GM18861 (cell line): ENCODE measurements around the gene TGM5.
"Not testable (repeated sequence)": the region's sequence is repeated elsewhere in the genome, so short reads cannot be mapped to it uniquely, and the experiment has no call there.

Source experiments
- ATAC-seq: cut with Tn5 transposase; IDR thresholded peaks from one replicate; pipeline ENCODE4 v1.9.1; 2021; ENCODE audit not compliant: unreplicated experiment

Gene TGM5

GRCh38 chr15:43246261-43246774 is 20.4 kb downstream of the TGM5 start:
- ATAC-seq = no peak

- no peak for ATAC-seq
Measured at GRCh38 chr15:43244092-43244491, 22.6 kb downstream of the TGM5 start.

GRCh38 chr15:43243020-43243645 is 23.6 kb downstream of the TGM5 start:
- ATAC-seq = no peak

DNA sequence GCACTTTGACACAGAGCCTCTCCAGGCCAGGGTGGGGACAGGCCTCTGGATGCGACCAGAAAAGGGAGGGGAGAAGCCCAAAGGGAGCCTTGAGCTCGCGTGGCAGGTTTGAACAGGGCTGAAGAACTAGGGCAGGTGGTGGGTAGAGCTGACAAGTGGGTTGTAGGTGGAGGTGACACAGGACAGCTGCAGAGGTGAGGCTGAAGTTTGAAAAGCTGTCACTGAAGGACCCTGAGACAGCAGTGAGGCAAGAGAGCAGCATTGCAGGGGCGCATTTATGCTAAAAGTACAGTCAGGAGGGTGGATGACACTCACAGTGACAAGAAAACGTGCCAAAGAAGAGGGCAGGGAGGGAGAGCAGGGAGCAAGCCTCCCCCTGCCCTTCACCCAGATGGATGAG is 24.1 kb downstream of the TGM5 start:
- no peak for ATAC-seq

DNA sequence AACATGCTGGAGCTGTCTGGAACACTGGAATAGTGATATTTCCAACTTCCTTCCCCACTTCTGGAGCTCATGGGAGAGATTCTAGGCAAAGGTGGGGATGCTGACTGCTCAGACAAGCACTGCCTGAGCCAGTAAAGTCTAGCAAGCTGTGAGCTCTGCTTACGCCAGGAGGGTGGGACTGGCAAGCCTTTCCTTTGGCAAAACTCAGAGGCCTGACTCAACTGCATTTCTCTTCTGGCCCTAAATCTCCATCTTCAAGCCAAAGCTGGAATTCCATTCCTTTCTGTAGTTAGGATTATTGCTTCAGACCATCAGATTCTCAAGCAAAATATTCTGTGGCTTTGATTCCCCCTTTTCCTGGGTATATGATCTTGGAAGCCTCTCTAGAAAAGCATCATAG is 25.6 kb downstream of the TGM5 start:
- ATAC-seq = no peak

DNA sequence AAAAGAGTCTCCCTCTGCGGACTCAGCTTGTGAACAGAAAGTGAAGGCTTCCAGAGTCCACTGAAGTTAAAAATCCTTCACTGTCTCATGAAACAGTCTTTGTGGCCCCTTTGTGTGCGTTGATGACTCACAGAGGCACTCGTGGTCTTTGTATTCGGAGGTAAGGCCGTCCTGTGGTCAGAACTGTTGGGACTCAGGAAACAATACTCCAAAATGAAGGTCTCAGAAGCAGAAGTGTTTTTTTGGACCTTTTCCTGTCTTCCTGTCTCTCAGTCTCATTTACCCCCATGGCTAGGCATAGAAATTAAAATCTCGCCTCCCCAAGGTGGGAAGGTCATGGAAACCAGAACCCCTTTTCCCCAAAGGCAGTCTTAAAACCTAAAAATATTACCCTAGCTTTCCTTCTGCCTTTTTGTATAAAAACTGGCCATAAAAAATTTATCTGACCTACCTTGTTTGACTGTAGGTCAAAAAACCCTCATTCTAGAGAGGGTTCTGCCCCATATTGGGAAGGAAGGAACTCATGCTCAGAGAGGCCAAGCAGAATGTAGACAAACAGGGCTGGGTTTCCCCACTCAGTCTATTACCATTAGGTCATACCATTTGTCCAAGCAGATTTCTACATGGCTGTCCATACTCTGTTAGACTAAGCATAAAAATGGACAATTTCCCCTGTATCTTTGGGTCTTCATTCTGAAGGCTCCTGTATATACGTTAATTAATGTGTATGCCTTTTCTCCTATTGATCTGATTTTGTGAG is 26.8 kb downstream of the TGM5 start:
- no peak for ATAC-seq

DNA sequence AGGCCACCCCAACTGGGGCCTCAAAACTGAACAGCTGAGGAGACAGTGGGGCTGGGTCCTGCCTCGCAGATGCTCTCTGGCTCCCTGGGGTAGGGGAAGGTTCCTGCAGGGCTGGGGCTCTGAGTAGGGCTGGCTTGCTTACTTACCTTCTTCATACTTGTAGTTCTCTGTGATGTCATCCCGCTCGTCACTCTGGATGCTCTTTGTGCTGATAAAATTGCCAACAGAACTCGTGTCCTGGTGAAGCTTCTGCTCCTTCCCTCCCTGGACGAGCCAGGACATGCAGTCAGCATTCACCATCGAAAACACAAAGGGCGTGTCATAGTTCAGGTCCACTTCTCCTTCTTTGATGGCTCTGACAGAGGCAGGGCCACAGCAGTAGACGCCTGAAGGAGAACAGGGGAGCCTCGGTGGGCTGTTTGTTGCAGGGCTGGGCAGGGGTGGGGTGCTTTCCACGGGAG is 28.0 kb downstream of the TGM5 start:
- ATAC-seq = no peak

DNA sequence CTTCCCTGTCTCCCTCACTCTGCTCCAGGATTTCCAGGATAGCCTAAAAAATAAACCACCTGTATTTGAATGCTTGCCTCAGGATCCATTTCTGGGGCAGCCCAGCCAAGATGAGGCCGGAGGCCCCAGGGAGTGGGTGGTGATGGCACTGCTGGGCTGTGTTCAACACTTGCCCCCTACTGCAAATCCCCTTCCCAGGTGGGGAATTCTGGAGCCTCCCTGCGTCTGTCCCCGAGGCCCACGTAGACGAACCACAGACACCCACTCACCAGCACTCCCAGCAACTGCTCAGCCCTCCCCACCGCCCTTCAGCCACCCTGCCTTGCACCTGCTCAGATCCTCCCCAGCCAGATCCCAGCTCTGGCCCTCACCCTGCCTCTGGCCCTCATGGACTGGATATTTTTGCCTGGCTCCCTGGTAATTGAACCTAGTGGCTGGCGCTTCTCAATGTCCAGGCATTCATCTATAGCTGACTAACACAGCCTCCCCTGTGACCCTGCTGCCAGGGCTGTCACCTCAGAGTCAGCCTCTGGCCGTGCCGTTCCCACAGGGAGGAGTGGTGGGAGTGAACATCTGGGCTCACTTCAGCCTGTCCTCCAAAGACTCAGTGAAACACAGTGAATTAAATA is 28.8 kb downstream of the TGM5 start:
- no peak for ATAC-seq

GRCh38 chr15:43235536-43235935 is 31.2 kb downstream of the TGM5 start:
- ATAC-seq = no peak

- ATAC-seq = no peak
Measured at GRCh38 chr15:43232289-43232874, 34.3 kb downstream of the TGM5 start.

- no peak for ATAC-seq
Measured at GRCh38 chr15:43230640-43231115, 36.0 kb downstream of the TGM5 start.

DNA sequence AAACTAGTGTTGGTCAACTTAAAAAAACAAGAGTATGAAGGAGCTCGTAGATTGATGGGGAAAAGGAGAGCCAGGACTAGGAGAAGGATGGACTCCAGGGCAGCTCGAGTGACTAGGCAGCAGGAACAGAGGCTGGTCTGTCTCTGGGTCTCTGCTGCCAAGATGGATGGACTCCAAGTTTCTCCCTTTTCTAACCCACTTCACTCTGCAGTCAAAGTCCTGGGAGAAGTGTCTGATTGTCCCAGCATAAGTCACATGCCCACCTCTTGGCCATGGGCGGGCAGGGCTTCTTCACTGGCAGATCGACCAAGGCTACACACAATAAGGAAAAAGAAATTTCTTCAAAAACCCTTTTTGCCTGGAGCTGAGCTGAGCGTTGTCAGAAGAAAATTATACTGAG is 36.8 kb downstream of the TGM5 start:
- ATAC-seq = no peak

DNA sequence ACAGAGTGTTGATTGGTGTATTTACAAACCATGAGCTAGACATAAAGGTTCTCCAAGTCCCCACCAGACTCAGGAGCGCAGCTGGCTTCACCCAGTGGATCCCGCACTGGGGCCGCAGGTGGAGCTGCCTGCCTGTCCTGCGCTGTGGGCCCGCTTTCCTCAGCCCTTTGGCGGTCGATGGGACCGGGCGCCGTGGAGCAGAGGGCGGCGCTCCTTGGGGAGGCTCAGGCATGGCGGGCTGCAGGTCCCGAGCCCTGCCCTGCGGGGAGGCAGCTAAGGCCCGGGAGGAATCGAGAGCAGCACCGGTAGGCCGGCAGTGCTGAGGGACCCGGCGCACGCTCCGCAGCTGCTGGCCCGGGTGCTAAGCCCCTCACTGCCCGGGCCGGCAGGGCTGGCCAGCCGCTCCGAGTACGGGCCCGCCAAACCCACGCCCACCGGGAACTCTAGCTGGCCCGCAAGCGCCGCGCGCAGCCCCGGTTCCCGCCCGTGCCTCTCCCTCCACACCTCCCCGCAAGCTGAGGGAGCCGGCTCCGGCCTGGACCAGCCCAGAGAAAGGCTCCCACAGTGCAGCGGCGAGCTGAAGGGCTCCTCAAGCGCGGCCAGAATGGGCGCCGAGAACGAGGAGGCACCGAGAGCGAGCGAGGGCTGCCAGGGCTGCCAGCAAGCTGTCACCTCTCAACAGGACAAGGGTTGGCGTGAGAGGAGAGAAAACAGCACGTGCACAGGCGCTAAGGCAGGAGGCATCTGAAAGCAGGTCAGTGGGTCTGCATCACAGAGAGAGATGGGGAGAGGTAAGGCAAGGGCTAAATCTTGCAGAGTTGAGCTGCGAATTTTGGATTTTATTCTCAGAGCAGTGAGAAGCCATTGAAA is 40.1 kb downstream of the TGM5 start:
- no peak for ATAC-seq

GRCh38 chr15:43225950-43226255 is 40.8 kb downstream of the TGM5 start:
- not testable (repeated sequence) for ATAC-seq

GRCh38 chr15:43225201-43225949 is 41.4 kb downstream of the TGM5 start:
- no peak for ATAC-seq

- no peak for ATAC-seq
Measured at GRCh38 chr15:43221422-43221821, 45.3 kb downstream of the TGM5 start.

GRCh38 chr15:43220991-43221403 is 45.7 kb downstream of the TGM5 start, which contains the start of gene EPB42:
Gene EPB42, minus strand, starts transcription at chr15:43221018. Its CDS starts 193 bp downstream, at chr15:43220825.
- no peak for ATAC-seq

DNA sequence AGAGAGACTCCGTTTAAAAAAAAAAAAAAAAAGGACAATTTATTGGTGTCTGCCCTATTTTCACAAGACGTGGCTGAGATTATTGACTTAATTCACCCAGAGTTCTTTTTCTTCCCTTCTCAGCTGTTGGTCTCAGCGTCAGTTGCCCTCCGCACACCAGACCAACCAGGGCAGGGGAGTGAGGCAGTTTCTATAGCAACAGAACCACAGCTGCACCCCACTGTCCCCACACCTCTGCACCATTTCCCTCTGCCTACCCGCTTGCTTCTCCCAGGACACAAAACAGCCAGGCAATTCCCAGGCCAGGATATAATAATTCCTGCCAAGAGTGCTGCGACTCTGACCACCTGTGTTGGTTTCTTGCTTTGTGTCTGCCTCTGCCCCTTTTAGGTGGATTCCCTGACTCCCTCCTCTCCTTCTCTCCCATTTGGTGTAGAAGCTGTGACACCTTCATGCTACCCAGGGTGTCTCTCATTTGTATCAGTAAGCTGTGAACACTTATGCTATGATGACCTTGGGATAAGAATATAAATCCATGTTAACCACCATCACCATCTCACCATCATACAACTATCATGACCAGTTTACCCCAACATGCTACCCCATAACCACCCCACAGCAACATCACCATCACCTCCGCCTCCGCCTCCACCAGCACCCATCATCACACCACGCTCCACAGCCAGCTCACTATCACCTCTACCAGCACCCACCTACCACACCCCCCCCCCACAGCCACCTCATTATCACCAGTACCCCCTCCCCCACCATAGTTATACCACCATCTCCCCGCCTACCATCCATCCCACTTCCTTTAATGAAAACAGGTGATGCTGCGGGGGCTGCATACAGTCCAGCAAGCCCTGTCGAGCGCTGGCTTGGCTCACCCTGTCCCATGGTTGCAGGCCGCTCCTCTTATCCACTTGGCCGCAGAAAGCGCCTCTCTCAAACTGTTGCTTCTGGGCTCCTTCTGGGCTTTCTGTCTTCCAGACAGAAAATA is 46.5 kb downstream of the TGM5 start:
- no peak for ATAC-seq
